DND-41 (cell line): ENCODE measurements around the gene OR2T29.
"Not testable (repeated sequence)": the region's sequence is repeated elsewhere in the genome, so short reads cannot be mapped to it uniquely, and the experiment has no call there.

ENCODE experiments used
- EZH2 ChIP-seq: IDR thresholded peaks from 3 replicates; pipeline ENCODE4 v1.6.1; 2012; ENCODE audit warnings: borderline replicate concordance, low read depth, mild to moderate bottlenecking, moderate library complexity, low read length, inconsistent platforms; ENCODE audit not compliant: severe bottlenecking
- TF ChIP-seq, protein P1 (sequence below): IDR thresholded peaks from 2 replicates; pipeline ENCODE4 v1.5.1; 2012; ENCODE audit warnings: borderline replicate concordance, low read length, moderate library complexity, mild to moderate bottlenecking; ENCODE audit not compliant: poor library complexity, severe bottlenecking; ENCODE audit errors: extremely low read depth

DNA sequence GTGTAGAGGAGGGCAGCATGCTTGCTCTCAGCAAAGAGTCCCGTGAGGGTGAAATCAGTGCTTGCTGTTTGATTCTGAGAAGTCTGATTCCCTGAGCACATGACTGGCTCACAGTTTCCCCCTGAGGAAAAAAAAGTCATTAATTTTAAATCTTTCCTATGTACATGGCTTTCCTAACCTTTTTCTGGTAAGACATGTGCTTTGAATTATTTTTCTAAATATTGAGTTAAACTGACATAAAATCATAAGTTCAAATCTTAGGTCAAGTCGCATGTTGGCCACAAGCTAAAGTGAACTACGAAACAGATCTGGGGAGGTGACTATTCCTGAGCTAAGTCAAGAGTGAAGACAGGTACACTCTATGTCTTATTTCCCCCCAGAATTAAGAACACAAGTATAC, 12.1 kb upstream of the OR2T29 start, which contains the start of gene OR2T34:
- TF ChIP-seq EZH2, result not testable (repeated sequence)
- TF ChIP-seq, protein P1, sequence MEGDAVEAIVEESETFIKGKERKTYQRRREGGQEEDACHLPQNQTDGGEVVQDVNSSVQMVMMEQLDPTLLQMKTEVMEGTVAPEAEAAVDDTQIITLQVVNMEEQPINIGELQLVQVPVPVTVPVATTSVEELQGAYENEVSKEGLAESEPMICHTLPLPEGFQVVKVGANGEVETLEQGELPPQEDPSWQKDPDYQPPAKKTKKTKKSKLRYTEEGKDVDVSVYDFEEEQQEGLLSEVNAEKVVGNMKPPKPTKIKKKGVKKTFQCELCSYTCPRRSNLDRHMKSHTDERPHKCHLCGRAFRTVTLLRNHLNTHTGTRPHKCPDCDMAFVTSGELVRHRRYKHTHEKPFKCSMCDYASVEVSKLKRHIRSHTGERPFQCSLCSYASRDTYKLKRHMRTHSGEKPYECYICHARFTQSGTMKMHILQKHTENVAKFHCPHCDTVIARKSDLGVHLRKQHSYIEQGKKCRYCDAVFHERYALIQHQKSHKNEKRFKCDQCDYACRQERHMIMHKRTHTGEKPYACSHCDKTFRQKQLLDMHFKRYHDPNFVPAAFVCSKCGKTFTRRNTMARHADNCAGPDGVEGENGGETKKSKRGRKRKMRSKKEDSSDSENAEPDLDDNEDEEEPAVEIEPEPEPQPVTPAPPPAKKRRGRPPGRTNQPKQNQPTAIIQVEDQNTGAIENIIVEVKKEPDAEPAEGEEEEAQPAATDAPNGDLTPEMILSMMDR, result not testable (repeated sequence)
